ENCODE data around the gene AGAP3. TPM values are rescaled to one million over a fixed set of nuclear protein-coding genes. Genes with fewer than 3 reads are reported as not detected.

Gene AGAP3
- total and polyA plus RNA-seq, 9 donors, result 22.3 to 125 (median 79.9) TPM

GRCh38 chr7:151091988-151092387 lies 5.7 kb downstream of the AGAP3 start:
- Histone ChIP-seq H3K27ac (no peak overlapping the region), H3K4me3 (no peak overlapping the region), H3K4me1 (ENCODE audit: insufficient read depth) (peaks cover 23% of the 10 kb centered on the region), H3K36me3 (no peaks in the 10 kb centered on the region), H3K9me3 (no peaks in the 10 kb centered on the region), H3K27me3 (no peaks in the 10 kb centered on the region)
- intact Hi-C loops (cut with DNase I), result no loop called here
- WGBS, 3 donors, result 83 to 87% (median 85%) methylated on average over 14 of the region's 14 CpGs
- no peak for TF ChIP-seq CTCF (IDR thresholded peaks at IDR 0.05)
- TF ChIP-seq POLR2A (IDR thresholded peaks at IDR 0.05), result no peak
- no peak for TF ChIP-seq EP300 (IDR thresholded peaks at IDR 0.05)
- DNase-seq, result no peak

DNA sequence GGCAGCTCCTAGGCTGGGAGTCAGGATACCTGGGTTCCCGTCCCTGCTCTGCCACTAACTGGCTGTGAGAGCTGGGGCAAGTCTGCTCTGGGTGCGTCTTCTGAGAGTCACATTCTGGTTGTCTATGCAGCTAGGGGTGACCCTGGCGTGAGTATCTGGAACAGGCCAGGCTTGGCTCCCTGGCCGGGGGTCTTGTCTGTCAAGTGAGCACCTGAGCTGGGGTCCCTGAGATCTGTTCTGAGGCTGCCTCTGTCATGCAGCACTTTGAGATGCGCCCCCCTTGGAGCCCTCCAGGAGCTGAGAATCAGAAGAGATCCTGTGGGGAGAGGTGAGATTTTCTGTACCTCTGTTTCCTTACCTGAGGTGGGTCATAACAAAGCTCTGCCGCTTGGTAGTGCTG lies 7.5 kb downstream of the AGAP3 start:
- H3K27me3 ChIP-seq, result no peaks in the 10 kb centered on the region
- intact Hi-C loops (cut with DNase I), result no loop called here
- H3K36me3 ChIP-seq, result no peaks in the 10 kb centered on the region
- no peak for DNase-seq
- peaks cover 15% of the 10 kb centered on the region for H3K4me1 ChIP-seq (ENCODE audit: insufficient read depth)
- TF ChIP-seq POLR2A (IDR thresholded peaks at IDR 0.05), result no peak
- TF ChIP-seq CTCF (IDR thresholded peaks at IDR 0.05), result no peak
- no peak for TF ChIP-seq EP300 (IDR thresholded peaks at IDR 0.05)
- WGBS, 3 donors, result 90 to 94% (median 92%) methylated on average over 6 of the region's 6 CpGs
- no peak overlapping the region for H3K27ac ChIP-seq
- H3K4me3 ChIP-seq, result no peak overlapping the region
- H3K9me3 ChIP-seq, result no peaks in the 10 kb centered on the region

- 77 to 82% (median 81%) methylated on average over 5 of the region's 5 CpGs for WGBS, 3 donors
- Histone ChIP-seq H3K27ac (no peak overlapping the region), H3K27me3 (no peaks in the 10 kb centered on the region), H3K36me3 (no peaks in the 10 kb centered on the region), H3K9me3 (no peaks in the 10 kb centered on the region), H3K4me3 (no peak overlapping the region), H3K4me1 (ENCODE audit: insufficient read depth) (peaks cover 7% of the 10 kb centered on the region)
- intact Hi-C loops (cut with DNase I), result no loop called here
- no peak for DNase-seq
- no peak for TF ChIP-seq EP300 (IDR thresholded peaks at IDR 0.05)
- no peak for TF ChIP-seq CTCF (IDR thresholded peaks at IDR 0.05)
- no peak for TF ChIP-seq POLR2A (IDR thresholded peaks at IDR 0.05)
Observed at GRCh38 chr7:151094675-151095074, 8.4 kb downstream of the AGAP3 start.

GRCh38 chr7:151095123-151095797 lies 9.0 kb downstream of the AGAP3 start:
- Histone ChIP-seq H3K27ac (no peak overlapping the region), H3K27me3 (no peaks in the 10 kb centered on the region), H3K4me3 (no peak overlapping the region), H3K9me3 (no peaks in the 10 kb centered on the region), H3K36me3 (no peaks in the 10 kb centered on the region), H3K4me1 (ENCODE audit: insufficient read depth) (peaks cover 5% of the 10 kb centered on the region)
- intact Hi-C loops (cut with DNase I), result no loop called here
- WGBS, 3 donors, result 70 to 72% (median 71%) methylated on average over 10 of the region's 10 CpGs
- no peak for DNase-seq
- TF ChIP-seq POLR2A (IDR thresholded peaks at IDR 0.05) (no peak), CTCF (IDR thresholded peaks at IDR 0.05) (no peak)

All from ovary (tissue), 9 donors.